BE2C (cell line): ENCODE measurements around the gene LIPK. TPM values are rescaled to one million over a fixed set of nuclear protein-coding genes. Genes with fewer than 3 reads are reported as not detected.
"Not testable (repeated sequence)": the region's sequence is repeated elsewhere in the genome, so short reads cannot be mapped to it uniquely, and the experiment has no call there.

Experiments
- DNase-seq: peaks from one replicate; pipeline ENCODE4 v3.0.0-alpha.2; 2020
- H3K27me3 ChIP-seq: fragments of 250-450 bp; sonication (Bioruptor Pico); 2 replicates; pipeline ENCODE4 v1.5.1; 2020; ENCODE audit warnings: mild to moderate bottlenecking
- H3K36me3 ChIP-seq: fragments of 250-450 bp; sonication (Bioruptor Pico); 2 replicates; pipeline ENCODE4 v1.5.1; 2020; ENCODE audit warnings: mild to moderate bottlenecking
- H3K4me1 ChIP-seq: fragments of 250-450 bp; sonication (Bioruptor Pico); 2 replicates; pipeline ENCODE4 v1.5.1; 2020
- H3K4me3 ChIP-seq: 2 replicates; pipeline ENCODE4 v1.5.1; 2011; ENCODE audit warnings: low read depth, low read length
- H3K9me3 ChIP-seq: fragments of 250-450 bp; sonication (Bioruptor Pico); 2 replicates; pipeline ENCODE4 v1.5.1; 2020
- CTCF ChIP-seq: IDR thresholded peaks from 2 replicates; pipeline ENCODE4 v1.5.1; 2012; ENCODE audit warnings: mild to moderate bottlenecking, low read depth, low read length
- polyA plus RNA-seq: library from polyadenylated mRNA; unstranded; fragments of >200 nt; gene quantifications from one replicate; pipeline ENCODE4 v1.2.1, GENCODE V29; 2012; ENCODE audit warnings: low read depth, missing spikeins; ENCODE audit not compliant: insufficient read length, insufficient read depth

Gene LIPK
- not detected for polyA plus RNA-seq

GRCh38 chr10:88705958-88706357 is at the start of gene LIPK:
Gene LIPK, plus strand, starts transcription at chr10:88706249. Its CDS starts 18,295 bp downstream, at chr10:88724544.
- TF ChIP-seq CTCF = no peak
- H3K9me3 ChIP-seq = no peaks in the 10 kb centered on the region
- no peaks in the 10 kb centered on the region for H3K4me1 ChIP-seq
- no peak within 1 kb of the TSS for H3K4me3 ChIP-seq
- DNase-seq = no peak
- H3K27me3 ChIP-seq = no peaks in the 10 kb centered on the region
- no peaks in the 10 kb centered on the region for H3K36me3 ChIP-seq

- no peak for TF ChIP-seq CTCF
- Histone ChIP-seq H3K4me1 (no peaks in the 10 kb centered on the region), H3K27me3 (no peaks in the 10 kb centered on the region), H3K9me3 (no peaks in the 10 kb centered on the region), H3K36me3 (no peaks in the 10 kb centered on the region), H3K4me3 (no peak overlapping the region)
- DNase-seq = no peak
Observed at GRCh38 chr10:88657901-88658300, 48.1 kb upstream of the LIPK start.

GRCh38 chr10:88659725-88660597 is 46.1 kb upstream of the LIPK start:
- no peak for TF ChIP-seq CTCF
- Histone ChIP-seq H3K9me3 (no peaks in the 10 kb centered on the region), H3K27me3 (no peaks in the 10 kb centered on the region), H3K4me3 (no peak overlapping the region), H3K4me1 (no peaks in the 10 kb centered on the region), H3K36me3 (no peaks in the 10 kb centered on the region)
- no peak for DNase-seq

- Histone ChIP-seq H3K27me3 (no peaks in the 10 kb centered on the region), H3K9me3 (no peaks in the 10 kb centered on the region), H3K4me3 (no peak overlapping the region), H3K36me3 (no peaks in the 10 kb centered on the region), H3K4me1 (no peaks in the 10 kb centered on the region)
- no peak for DNase-seq
- TF ChIP-seq CTCF = no peak
Observed at GRCh38 chr10:88660598-88660884, 45.5 kb upstream of the LIPK start.

- H3K4me3 ChIP-seq = no peak overlapping the region
- no peak for TF ChIP-seq CTCF
- no peaks in the 10 kb centered on the region for H3K27me3 ChIP-seq
- no peaks in the 10 kb centered on the region for H3K4me1 ChIP-seq
- no peaks in the 10 kb centered on the region for H3K9me3 ChIP-seq
- no peak for DNase-seq
- H3K36me3 ChIP-seq = no peaks in the 10 kb centered on the region
Observed at GRCh38 chr10:88661018-88661417, 45.0 kb upstream of the LIPK start.

GRCh38 chr10:88661577-88661976 is 44.5 kb upstream of the LIPK start:
- Histone ChIP-seq H3K27me3 (no peaks in the 10 kb centered on the region), H3K4me1 (no peaks in the 10 kb centered on the region), H3K36me3 (no peaks in the 10 kb centered on the region), H3K9me3 (no peaks in the 10 kb centered on the region), H3K4me3 (no peak overlapping the region)
- no peak for TF ChIP-seq CTCF
- DNase-seq = no peak

- DNase-seq, H3K27me3 ChIP-seq, H3K9me3 ChIP-seq, H3K36me3 ChIP-seq, H3K4me3 ChIP-seq, H3K4me1 ChIP-seq: not testable (repeated sequence)
Observed at GRCh38 chr10:88663153-88663552, 42.9 kb upstream of the LIPK start.
